ENCODE measurements around the gene GMFB.

Gene GMFB

DNA sequence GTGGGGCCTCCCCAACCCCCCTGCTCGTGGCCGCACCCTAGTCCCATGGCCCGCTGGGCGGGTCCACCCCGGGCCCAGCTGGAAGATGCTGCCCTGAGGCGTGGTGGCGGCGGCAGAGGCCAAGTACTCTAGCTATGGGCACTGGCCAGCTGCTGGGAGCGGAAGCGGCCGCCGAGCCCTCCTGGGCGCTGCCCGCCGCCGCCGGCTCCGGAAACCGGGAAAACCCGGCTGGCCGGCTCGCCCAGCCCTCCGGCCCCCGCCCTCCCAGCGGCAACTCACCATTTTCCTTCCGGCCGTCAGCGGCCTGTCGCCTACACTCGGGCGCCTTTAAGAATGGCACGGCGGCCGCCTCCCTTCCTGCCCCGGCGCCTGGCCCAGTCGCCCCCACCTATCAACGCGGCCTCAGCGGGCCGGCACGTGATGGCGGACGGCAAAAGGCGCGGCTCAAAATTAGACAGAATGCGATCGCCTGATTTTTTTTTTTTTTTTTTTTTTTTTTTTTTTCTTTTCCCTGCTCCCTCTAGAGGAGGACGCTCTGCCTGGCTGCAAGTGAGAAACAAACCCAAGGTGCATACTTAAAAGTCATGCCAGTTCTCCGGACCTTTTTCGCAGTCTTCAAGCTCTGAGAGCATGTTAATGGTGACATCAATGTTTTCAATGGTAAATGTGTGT is at the start of gene GMFB:
TSS of gene GMFB (minus strand) at position 335 of the 672 bp plus-strand sequence. CDS start at position 282, 53 bp downstream.
- DNase-seq, result peak; percentile 94
- in situ Hi-C loops (cut with MboI; ENCODE audit: low pct_unique_long_range_greater_than_20kb, low sequenced_read_pairs), result no loop called here

DNA sequence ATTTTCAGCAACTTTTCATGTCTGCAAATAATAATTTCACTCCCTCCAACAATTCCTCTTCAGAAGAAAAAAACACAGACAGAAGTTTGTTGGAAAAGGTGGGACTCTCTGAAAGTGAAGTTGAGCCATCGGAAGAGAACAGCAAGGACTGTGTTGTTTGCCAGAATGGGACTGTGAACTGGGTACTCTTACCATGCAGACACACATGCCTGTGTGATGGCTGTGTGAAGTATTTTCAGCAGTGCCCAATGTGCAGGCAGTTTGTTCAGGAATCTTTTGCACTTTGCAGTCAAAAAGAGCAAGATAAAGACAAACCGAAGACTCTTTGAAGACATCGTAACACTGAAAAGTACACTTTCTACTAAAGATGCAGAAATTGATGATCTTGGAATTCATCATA is 49.3 kb upstream of the GMFB start:
- no peak for DNase-seq
- in situ Hi-C loops (cut with MboI; ENCODE audit: low pct_unique_long_range_greater_than_20kb, low sequenced_read_pairs), result no loop called here

DNA sequence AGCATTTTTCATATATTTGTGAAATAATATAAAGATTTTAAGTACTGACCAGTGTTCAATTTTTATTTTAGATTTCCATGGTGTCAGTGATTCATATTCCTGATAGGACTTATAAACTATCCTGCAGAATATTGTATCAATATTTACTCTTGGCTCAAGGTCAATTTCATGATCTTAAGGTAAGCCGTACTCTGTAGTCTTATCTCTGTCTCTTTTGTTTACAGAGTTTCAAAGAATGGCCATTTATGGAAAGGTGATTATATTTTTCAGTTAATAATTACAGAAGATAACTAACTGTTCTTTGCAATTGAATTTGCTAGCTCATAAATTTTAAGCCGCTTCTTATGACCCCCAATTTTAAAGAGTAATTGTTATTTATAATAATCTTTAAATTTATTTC is 48.9 kb upstream of the GMFB start:
- in situ Hi-C loops (cut with MboI; ENCODE audit: low pct_unique_long_range_greater_than_20kb, low sequenced_read_pairs), result no loop called here

DNA sequence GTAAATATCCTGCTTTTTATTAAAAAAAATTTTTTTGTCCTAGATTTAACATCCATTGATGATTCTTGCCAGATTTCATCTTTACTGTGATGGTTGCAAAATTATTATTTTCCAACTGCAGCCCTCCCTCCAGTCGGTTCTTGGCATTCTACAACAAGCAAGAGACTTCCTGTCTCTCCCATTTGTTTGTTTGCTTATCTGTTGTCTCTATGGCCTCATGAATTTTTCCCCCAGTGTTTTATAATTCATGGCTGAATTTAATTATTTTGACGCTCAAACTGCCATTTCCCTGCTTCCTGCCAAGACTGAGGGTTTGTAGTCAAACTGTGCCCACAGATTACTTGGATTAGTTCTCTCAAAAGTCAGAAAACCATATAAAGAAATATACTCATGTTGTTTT is 46.9 kb upstream of the GMFB start:
- DNase-seq, result no peak
- in situ Hi-C loops (cut with MboI; ENCODE audit: low pct_unique_long_range_greater_than_20kb, low sequenced_read_pairs), result no loop called here

More for the DNA sequence above, 48.9 kb upstream of the GMFB start:
- no peak for DNase-seq

DNA sequence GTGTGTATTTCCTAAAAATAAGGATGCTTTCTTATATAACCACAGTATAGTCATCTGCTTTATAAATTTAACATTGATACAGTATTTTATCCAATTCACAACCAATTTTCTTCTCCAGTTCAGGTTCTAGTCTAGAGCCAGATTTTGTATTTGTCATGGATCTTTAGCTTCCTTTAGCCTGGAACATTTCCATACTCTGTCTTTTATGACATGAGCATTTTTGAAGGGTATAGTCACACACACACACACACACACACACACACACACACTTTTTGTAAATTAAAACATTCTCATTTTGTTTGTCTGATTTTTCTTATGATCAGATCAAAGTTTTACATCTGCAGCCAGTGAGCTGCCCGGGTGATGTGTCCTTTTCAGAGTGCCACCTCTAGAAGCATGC is 46.3 kb upstream of the GMFB start:
- in situ Hi-C loops (cut with MboI; ENCODE audit: low pct_unique_long_range_greater_than_20kb, low sequenced_read_pairs), result no loop called here

DNA sequence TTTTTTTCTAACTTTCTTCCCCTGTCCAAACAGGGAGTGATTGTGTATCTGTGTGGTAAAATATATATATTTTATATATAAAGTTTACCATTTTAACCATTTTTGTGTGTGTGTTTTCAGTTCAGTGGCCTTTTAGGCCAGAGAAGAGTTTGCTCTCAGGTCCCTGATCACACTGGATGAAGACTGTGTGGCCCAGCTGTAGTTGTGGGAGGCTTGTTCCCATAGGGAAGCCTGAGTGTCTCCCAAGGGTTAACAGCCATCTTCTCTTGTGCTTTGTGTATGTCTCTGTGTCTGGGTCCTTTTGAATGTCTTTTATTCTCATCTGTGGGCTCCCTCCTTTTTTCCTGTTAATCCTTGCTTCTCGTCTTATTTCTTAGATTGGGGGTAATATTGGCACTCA is 44.3 kb upstream of the GMFB start:
- DNase-seq, result no peak
- in situ Hi-C loops (cut with MboI; ENCODE audit: low pct_unique_long_range_greater_than_20kb, low sequenced_read_pairs), result no loop called here

More for the DNA sequence above, 46.3 kb upstream of the GMFB start:
- no peak for DNase-seq

DNA sequence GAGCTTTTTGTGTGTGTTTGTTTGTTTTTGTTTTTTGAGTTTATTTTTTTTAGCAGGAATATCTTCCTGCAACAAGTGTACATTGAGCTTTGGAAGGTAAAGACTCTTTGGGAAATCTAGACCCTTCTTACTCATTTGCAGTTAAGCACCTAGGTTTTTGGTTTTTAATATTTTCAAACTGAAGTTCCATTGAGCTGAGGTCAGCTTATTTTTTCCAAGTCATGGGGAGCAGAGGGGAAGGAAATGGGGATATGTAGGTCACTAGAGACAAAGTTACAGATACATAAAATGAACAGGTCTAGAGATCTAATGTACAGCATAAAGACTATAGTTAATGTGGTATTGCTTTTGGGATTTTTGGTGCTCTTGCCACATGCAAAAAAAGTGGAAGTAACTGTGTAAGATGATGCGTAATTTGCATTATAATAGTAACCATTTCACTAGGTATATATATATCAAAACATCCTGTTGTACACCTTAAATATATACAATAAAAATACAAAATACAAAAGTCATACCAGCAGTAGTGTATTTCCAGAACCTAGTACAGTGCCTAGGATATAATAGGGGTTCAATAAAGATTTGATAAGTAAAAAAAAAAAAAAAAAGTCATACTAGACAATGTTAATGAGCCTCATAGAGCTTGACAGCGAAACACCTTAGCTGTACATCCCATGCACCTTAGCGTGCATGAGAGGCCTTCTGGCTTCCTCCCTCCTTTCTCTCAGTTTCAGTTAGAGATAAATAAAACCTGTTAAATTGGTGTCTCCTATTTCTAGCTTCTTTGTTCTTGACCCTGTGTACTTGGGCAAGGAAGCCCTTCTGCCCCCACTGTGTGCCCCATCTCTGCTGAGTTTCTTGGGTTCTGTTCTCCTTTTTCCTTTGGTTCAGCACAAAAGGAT is 43.6 kb upstream of the GMFB start:
- no peak for DNase-seq
- in situ Hi-C loops (cut with MboI; ENCODE audit: low pct_unique_long_range_greater_than_20kb, low sequenced_read_pairs), result no loop called here

DNA sequence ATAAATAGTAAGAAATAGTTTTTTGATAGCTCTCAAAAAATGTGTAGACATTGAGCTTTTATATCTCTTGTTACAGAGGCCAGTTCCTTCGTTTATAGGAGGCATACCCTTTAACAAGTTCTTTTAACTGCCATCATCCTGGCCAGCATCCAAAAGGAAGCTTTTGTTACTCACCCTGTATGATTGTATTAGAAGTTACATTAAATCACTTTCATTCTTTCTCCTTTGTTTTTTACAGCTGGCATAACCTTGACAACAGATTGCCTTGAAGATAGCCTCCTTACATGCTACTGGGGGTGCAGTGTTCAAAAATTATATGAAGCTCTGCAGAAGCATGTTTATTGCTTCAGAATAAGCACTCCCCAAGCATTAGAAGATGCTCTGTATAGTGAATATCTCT is 41.0 kb upstream of the GMFB start:
- in situ Hi-C loops (cut with MboI; ENCODE audit: low pct_unique_long_range_greater_than_20kb, low sequenced_read_pairs), result no loop called here
- no peak for DNase-seq

DNA sequence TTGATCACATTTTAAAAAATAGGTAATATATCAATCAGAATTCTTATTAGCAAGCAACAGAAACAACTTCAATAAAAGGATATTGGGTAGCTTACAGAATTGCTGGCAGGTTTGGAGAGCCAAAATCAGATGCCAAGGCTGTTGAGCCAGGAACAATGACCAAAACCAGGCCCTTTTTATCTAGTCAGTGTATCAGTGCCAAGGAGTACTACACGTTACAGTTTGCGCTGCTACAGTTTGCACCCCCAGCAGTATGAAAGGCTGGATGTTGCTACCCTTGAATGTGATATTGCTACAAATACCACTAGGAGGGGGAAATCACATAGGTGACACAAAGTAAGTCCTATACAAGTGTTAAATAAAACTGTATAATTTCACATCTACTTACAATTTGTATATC is 40.2 kb upstream of the GMFB start:
- DNase-seq, result no peak
- in situ Hi-C loops (cut with MboI; ENCODE audit: low pct_unique_long_range_greater_than_20kb, low sequenced_read_pairs), result no loop called here

DNA sequence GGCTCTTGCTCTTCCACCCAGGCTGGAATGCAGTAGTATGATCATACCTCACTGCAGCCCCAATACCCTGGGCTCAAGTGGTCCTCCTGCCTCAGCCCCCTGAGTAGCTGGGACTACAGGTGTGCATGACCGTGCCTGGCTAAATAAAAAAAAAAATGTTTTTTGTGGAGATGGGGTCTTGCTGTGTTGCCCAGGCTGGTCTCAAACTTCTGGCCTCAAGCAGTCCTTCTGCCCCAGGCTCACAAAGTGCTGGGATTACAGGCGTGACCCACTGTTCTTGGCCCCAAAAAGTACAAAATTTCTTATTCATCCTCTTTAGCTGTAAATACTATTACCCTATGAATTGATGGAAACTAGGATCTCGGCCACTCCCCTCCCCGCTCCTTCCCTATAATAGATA is 35.6 kb upstream of the GMFB start:
- no peak for DNase-seq
- in situ Hi-C loops (cut with MboI; ENCODE audit: low pct_unique_long_range_greater_than_20kb, low sequenced_read_pairs), result no loop called here

DNA sequence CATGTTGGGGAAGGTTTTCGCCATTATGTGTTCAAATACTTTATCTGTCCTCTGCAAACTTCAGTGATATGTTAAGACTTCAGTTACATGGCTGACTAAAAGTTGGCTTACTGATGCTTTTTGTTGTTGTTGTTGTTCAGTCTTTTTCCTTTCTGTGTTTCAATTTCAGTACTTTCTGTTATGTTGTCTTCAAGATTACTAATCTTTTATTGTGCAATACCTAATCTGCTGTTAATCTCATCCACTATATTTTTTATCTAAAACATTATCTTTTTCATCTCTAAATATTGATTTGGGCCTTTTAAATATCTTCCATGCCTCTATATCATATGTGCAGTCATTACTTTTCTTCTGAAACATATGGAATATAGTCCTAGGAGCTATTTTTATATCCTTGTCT is 27.9 kb upstream of the GMFB start:
- in situ Hi-C loops (cut with MboI; ENCODE audit: low pct_unique_long_range_greater_than_20kb, low sequenced_read_pairs), result no loop called here
- no peak for DNase-seq

DNA sequence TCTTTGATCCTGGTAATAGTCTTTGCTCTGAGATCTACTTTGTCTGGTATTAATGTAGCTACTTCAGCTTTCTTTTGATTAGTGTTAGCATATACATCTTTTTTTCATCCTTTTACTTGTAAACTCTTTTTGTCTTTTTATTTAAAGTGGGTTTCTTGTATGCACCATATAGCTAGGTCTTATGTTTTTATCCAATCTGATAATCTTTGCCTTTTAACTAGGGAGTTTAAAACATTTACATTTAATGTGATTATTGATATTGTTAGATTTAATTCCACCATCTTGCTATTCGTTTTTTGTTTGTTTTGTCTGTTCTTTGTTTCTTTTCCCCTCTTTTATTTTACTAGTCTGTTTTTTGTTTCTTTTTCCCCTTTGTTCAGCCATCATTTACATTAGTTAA is 26.9 kb upstream of the GMFB start:
- DNase-seq, result no peak
- in situ Hi-C loops (cut with MboI; ENCODE audit: low pct_unique_long_range_greater_than_20kb, low sequenced_read_pairs), result no loop called here

DNA sequence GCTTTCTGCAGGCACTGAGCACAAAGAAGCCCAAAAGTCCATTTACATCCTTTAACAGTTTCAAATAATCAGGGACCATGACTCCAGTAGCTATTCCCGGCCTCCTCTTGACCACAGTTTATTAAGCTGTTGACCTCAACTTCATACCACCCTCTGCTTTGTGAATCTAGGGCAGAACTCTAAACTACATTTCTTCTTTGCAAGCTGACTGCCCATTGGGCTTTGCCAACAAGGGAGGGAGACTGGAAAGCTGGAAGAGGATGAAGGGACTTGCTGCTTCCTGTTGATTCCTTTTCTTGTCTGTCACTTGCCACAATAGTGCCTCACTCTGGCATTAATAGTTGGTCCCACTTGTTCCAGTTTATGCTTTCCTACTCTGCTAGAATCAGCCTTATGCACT is 23.6 kb upstream of the GMFB start:
- in situ Hi-C loops (cut with MboI; ENCODE audit: low pct_unique_long_range_greater_than_20kb, low sequenced_read_pairs), result no loop called here
- DNase-seq, result no peak

DNA sequence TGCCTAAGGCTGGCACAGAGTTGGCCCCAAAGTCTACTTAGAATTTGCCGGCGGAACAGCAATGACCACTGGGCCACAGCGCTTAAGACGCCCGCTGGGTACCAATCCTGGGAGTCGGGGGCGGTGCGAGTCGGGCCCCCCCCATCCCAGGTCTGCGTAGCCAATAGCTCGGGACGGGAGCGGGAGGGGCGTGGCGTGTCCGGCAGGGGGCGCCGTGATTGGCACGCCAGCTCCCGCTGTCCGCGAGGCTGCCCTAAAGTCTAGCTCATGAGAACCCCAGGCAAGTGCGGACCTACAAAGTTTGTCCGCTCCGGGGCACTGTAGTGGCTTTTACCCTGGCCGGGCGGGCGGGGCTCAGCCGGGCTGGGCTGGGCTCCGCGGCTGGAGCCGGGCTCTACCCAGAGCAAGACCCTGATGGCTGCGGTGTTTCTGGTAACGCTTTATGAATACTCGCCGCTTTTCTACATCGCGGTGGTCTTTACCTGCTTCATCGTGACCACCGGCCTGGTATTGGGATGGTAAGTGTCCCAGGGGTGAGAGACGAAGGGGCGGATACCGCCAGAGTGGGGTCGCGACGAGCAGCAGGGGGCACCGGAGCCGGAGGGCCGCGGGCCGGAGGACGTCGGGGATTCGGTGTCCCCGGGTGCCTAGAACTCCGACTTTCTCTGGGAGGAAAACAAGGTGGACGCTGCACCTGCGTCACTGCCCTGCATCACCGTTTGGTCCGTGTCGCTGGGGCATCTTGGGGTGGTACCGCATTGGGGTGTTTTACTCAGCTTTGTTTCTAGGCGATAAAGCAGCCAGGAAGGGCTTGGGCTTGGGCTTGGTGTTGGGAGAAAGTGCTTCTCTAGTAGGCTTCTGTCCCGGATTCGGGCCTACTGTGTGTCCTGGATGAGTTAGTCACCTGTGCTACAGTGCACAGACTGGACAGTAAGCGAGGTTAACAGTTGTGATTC is 21.0 kb upstream of the GMFB start, which contains the start of gene CGRRF1:
TSS of gene CGRRF1 (plus strand) at position 361 of the 956 bp plus-strand sequence. CDS start at position 415, 54 bp downstream.
- DNase-seq, result peak; percentile 98
- in situ Hi-C loops (cut with MboI; ENCODE audit: low pct_unique_long_range_greater_than_20kb, low sequenced_read_pairs), result no loop called here

DNA sequence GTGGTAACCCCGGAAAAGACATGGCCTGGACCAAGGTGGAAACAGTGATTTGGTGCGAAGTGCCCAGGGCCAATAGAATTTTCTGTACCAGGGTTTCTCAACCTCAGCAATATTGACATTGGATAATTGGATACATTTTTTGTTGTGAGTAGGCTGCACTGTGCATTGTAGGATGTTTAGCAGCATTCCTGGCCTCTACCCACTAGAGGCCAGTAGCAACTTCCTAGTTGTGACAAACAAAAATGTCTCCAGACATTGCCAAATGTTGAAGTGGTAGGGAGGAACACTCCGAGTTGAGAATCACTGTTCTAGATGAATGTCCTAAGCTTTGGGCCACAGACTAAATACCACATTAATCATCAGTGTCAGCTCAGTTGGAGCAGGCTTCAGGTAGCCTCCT is 14.7 kb upstream of the GMFB start:
- in situ Hi-C loops (cut with MboI; ENCODE audit: low pct_unique_long_range_greater_than_20kb, low sequenced_read_pairs), result no loop called here
- peak; percentile 43 for DNase-seq

DNA sequence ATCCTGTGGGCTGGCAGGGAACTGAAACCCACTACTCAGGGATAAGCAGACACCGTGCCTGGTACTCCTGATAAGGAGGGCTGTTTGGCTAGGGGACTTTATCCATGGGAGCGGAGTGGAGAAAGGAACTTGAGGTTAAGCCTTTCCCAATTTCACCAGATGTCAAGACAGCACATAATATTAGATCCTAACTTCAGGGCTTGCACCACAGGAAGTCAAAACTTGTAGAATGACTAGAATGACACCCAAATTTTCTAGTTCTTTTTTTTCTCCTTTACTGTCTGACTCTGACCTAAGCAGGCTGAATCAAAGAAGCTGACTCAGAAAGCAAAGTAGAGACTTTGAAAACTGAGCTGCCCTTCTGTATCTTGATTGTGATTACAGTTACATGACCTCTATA is 13.8 kb upstream of the GMFB start:
- DNase-seq, result peak; percentile 28
- in situ Hi-C loops (cut with MboI; ENCODE audit: low pct_unique_long_range_greater_than_20kb, low sequenced_read_pairs), result no loop called here

DNA sequence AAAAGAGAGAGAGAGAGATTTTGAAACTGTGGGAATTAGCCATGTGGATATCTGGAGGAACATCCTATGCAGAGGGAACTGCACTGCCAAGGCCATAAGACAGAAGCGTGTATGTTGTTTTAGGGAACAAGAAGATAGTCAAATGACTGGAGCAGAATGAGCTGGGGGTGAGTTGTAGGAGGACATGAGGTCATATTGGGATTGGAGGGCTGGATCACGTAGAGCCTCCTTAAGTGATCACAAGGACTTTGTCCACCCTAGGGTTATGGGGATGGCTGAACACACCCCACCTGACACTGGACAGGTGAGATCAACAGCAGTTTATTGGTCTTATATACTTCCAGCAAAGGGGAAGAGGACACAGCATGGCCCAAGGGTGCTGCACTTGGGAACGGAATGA is 12.7 kb upstream of the GMFB start:
- DNase-seq, result no peak
- in situ Hi-C loops (cut with MboI; ENCODE audit: low pct_unique_long_range_greater_than_20kb, low sequenced_read_pairs), result no loop called here

DNA sequence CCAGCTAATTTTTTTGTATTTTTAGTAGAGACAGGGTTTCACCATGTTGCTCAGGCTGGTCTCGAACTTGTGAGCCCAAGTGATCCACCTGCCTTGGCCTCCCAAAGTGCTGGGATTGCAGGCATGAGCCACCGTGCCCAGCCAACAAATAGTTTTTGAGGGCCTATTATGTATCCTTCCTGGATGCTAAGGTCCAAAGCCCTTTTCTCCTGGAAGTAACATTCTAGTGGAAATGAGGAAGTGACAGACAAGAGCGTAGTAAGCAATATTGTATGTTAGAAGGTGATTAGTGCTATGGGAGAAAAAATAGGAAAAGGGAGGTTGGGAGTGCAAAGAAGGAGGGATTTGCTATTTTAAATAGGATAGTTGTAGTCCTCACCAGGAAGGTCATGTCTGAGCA is 12.0 kb upstream of the GMFB start:
- in situ Hi-C loops (cut with MboI; ENCODE audit: low pct_unique_long_range_greater_than_20kb, low sequenced_read_pairs), result no loop called here
- DNase-seq, result no peak

DNA sequence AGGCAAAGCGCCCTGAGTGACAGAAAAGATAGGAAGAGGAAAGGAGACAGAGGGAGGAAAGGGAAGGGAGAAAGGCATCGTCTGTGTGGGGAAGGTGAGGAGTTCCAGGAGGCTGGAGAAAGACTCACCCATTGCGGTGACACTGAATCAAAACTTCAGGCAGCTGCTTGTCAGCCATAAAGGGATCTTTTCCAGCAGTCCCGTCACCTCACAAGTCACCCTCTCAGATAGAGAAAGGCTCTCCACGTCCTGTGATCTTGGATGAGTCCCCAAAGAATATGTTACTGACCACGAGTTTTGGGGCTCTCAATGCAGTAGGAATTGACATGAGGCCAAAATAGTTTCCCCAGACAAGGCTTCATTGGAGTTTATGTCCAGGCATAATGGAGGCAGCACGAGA is 9.8 kb upstream of the GMFB start:
- no peak for DNase-seq
- in situ Hi-C loops (cut with MboI; ENCODE audit: low pct_unique_long_range_greater_than_20kb, low sequenced_read_pairs), result no loop called here
